HG03432 (cell line): ENCODE results near the gene NUCB1.
"Not testable (repeated sequence)": the region's sequence is repeated elsewhere in the genome, so short reads cannot be mapped to it uniquely, and the experiment has no call there.

ENCODE experiments used
- ATAC-seq: cut with Tn5 transposase; IDR thresholded peaks from one replicate; pipeline ENCODE4 v1.9.1; 2021; ENCODE audit warnings: mild to moderate bottlenecking, moderate library complexity; ENCODE audit not compliant: unreplicated experiment

The NUCB1 gene

GRCh38 chr19:48905664-48906063 is 5.6 kb downstream of the NUCB1 start:
- ATAC-seq = no peak

GRCh38 chr19:48906324-48906723 is 6.2 kb downstream of the NUCB1 start:
- no peak for ATAC-seq

DNA sequence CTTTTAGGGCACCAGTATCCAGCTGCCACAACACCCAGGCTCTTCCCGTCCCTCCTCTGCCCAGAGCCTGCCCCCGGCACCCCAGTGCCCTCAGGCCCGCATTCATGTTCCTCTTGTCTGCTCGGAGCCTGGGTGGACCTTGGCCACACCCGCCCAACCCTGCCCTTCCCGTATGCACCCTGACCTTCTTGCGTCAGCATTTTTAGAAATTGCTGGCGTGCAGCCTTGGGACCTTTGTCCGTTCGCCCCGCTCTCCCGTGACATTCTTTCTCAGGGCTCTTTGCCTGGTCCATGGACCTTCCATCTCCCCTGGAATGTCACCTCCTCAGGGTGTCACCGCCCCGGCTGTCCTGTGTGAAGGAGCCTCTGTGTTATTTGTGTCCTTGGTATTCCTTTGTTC is 7.6 kb downstream of the NUCB1 start:
- ATAC-seq = no peak

DNA sequence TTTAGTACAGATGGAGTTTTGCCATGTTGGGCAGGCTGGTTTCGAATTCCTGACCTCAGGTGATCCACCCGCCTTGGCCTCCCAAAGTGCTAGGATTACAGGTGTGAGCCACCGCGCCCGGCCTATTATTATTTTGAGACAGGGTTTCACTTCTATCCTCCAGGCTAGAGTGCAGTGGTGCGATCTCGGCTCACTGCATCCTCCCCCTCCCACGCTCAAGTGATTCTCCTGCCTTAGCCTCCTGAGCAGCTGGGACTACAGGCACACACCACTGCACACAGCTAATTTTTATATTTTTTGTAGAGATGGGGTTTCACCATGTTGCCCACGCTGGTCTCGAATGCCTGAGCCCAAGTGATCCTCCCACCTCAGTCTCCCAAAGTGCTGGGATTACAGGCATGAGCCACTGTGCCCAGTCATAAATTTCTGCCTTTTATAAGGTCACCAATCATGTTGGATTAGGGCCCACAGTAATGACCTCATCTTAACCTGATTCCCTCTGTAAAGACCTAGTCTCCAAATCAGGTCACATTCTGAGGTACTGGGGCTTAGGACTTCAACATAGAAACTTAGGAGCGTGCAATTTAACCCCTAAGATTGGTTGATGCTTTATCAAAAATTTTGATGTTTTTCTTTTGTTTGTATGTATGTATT is 9.4 kb downstream of the NUCB1 start:
- not testable (repeated sequence) for ATAC-seq

- ATAC-seq = no peak
Observed at GRCh38 chr19:48910803-48911202, 10.7 kb downstream of the NUCB1 start.

GRCh38 chr19:48913114-48913889 is 13.2 kb downstream of the NUCB1 start:
- ATAC-seq = no peak

- no peak for ATAC-seq
Observed at GRCh38 chr19:48914181-48914580, 14.1 kb downstream of the NUCB1 start.

GRCh38 chr19:48915757-48916156 is 15.6 kb downstream of the NUCB1 start:
- ATAC-seq = no peak

- no peak for ATAC-seq
Observed at GRCh38 chr19:48918071-48918470, 18.0 kb downstream of the NUCB1 start.

DNA sequence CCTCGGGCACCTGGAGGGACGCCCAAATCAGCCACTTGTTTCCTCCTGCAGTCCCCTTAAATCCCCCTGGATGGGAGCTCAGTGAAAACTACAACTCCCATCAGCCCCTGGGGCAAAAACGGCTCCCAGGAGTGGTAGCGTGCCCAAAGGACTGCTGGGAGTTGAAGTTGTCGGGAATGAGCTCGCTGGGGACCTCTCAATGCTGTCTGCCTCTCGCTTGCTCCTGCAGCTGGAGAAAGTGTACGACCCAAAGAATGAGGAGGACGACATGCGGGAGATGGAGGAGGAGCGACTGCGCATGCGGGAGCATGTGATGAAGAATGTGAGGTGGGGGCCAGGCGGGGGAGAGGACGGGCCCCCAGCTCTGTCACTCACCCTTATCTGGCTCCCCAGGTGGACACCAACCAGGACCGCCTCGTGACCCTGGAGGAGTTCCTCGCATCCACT is 18.7 kb downstream of the NUCB1 start:
- ATAC-seq = no peak

DNA sequence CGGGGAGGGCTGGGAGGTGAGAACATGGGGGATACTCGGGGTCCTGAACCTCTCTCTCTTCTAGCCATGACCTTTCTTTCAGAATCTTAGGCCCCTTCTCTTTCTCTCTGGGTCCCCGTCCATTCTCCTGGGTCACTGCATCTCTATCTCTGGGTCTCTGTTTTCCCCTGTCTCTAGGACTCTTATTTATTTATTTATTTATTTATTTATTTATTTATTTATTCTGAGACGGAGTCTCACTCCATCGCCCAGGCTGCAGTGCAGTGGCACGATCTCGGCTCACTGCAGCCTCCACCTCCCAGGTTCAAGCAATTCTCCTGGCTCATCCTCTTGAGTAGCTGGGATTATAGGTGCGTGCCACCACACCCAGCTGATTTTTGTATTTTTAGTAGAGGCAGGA is 19.2 kb downstream of the NUCB1 start:
- ATAC-seq = not testable (repeated sequence)

- no peak for ATAC-seq
Observed at GRCh38 chr19:48920949-48921348, 20.8 kb downstream of the NUCB1 start.

DNA sequence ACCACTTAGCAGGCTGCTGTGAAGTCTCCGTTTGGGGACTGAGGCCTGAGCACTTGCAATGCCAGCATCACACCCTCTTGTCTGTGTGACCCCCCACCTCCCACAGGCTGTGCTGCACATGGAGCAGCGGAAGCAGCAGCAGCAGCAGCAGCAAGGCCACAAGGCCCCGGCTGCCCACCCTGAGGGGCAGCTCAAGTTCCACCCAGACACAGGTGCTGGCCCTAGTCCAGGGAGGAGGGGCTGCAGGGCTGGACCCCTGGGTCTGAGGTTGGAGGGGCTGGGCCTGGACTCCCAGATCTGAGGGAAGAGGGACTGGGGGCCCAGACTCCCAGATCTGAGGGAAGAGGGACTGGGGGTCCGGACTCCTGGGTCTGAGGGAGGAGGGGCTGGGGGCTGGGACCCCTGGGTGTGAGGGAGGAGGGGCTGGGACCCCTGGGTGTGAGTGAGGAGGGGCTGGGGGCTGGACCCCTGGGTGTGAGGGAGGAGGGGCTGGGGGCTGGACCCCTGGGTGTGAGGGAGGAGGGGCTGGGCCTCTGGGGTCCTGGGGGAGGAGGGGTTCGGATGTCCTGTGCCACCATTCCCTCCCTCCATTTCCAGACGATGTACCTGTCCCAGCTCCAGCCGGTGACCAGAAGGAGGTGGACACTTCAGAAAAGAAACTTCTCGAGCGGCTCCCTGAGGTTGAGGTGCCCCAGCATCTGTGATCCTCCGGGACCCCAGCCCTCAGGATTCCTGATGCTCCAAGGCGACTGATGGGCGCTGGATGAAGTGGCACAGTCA is 21.8 kb downstream of the NUCB1 start:
- ATAC-seq = no peak

- ATAC-seq = no peak
Observed at GRCh38 chr19:48922548-48923490, 22.7 kb downstream of the NUCB1 start.

GRCh38 chr19:48925240-48925843 is 25.2 kb downstream of the NUCB1 start:
- ATAC-seq = no peak

- ATAC-seq = not testable (repeated sequence)
Observed at GRCh38 chr19:48925890-48926289, 25.8 kb downstream of the NUCB1 start.

DNA sequence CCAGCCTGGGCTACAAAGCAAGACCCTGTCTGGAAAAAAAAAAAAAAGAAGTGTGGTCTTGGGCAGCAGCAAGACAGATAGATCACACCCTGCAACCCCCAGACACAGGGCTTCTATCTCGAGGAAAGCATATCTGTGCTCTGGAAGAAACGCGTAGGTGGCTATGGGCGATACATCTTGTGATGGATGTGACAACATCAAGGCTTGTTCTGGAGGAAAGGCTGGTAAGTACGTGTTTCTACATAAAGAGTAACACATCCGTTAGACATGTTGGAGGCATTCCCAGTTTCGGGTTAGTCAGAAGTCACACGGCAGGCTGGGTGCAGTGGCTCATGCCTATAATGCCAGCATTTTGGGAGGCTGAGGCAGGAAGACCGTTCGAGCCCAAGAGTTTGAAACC is 26.8 kb downstream of the NUCB1 start:
- ATAC-seq = no peak

DNA sequence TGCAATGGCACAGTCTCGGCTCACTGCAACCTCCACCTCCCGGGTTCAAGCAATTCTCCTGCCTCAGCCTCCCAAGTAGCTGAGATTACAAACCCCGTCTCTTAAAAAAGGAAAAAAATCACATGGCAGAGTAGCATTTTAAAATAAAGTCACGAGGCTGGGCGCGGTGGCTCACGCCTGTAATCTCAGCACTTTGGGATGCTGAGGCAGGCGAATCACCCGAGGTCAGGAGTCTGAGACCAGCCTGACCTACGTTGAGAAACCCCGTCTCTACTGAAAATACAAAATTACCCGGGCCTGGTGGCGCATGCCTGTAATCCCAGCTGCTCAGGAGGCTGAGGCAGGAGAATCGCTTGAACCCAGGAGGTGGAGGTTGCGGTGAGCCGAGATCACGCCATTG is 27.6 kb downstream of the NUCB1 start:
- not testable (repeated sequence) for ATAC-seq

- no peak for ATAC-seq
Observed at GRCh38 chr19:48928164-48929025, 28.3 kb downstream of the NUCB1 start.
